Measurements from ENCODE around the gene BST1.

The BST1 gene

GRCh38 chr4:15668566-15669435, 34.1 kb upstream of the BST1 start:
- Mint-ChIP-seq H3K27me3 (ENCODE audit: low read depth) (no peaks in the 10 kb centered on the region), H3K27ac (no peak overlapping the region), H3K9me3 (no peaks in the 10 kb centered on the region), H3K4me3 (no peak overlapping the region), H3K36me3 (ENCODE audit: low read depth) (peaks cover 18% of the 10 kb centered on the region), H3K4me1 (ENCODE audit: low read depth) (peaks cover 20% of the 10 kb centered on the region)

- no peak overlapping the region for H3K27ac Mint-ChIP-seq
These were observed 32.3 kb upstream of the BST1 start for GRCh38 chr4:15670576-15670975.

DNA sequence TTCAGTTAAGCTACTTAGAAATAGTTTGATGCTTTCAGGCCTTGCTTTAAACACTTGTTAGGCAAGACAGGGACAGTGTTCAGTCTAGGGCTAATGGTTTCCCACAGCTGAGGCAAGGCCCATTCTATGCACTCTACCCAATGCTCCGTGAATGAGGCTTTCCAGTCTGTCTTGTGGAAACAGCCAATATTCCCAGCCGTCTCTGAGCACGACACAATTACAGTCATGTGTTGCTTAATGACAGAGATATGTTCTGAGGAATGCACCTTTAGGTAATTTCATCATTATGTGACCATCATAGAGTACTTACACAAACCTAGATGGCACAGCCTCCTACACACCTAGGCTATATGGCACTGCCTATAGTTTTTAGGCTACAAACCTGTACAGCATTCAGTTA, 30.8 kb upstream of the BST1 start:
- no peaks in the 10 kb centered on the region for H3K27me3 Mint-ChIP-seq (ENCODE audit: low read depth)
- H3K4me3 Mint-ChIP-seq = no peak overlapping the region
- H3K4me1 Mint-ChIP-seq (ENCODE audit: low read depth) = peaks cover 10% of the 10 kb centered on the region
- no peaks in the 10 kb centered on the region for H3K9me3 Mint-ChIP-seq
- H3K27ac Mint-ChIP-seq = no peak overlapping the region
- H3K36me3 Mint-ChIP-seq (ENCODE audit: low read depth) = peaks cover 14% of the 10 kb centered on the region

More at GRCh38 chr4:15670576-15670975, 32.3 kb upstream of the BST1 start:
- no peaks in the 10 kb centered on the region for H3K9me3 Mint-ChIP-seq
- peaks cover 22% of the 10 kb centered on the region for H3K36me3 Mint-ChIP-seq (ENCODE audit: low read depth)
- no peak overlapping the region for H3K4me3 Mint-ChIP-seq
- peaks cover 22% of the 10 kb centered on the region for H3K4me1 Mint-ChIP-seq (ENCODE audit: low read depth)
- H3K27me3 Mint-ChIP-seq (ENCODE audit: low read depth) = no peaks in the 10 kb centered on the region

DNA sequence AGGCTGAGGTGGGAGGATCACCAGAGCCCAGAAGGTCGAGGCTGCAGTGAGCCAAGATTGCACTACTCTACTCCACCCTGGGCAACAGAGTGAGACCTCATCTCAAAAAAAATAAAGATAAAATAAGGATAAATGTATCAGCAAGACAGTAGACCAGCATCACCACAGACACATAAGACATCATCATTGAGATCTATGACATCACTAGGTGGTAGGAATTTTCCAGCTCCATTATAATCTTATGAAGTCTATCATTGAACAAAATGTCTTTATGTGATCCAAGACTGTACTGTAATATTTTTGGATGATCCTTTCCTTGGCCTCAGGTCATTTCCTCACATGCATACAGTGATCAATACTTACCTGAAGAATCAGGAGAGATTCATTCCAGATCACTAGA, 29.5 kb upstream of the BST1 start:
- H3K27me3 Mint-ChIP-seq (ENCODE audit: low read depth) = no peaks in the 10 kb centered on the region
- no peaks in the 10 kb centered on the region for H3K9me3 Mint-ChIP-seq

DNA sequence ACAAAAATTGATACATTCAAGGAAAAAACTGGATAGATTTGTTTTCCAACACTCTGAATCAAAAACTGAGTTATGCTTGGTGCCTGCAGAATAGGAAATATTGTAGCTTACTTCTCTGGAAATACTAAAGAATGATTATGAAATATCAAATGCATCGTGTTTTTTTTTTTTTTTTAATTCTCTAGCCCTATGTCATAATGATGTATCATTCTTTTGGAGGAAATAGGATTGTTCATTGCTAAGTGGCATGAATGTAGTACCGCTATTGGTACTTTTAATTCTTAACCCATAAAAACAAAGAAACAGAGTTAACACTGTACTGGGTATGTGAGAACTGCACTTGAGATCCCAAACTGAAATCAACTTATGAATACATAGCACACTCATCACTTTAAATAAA, 28.8 kb upstream of the BST1 start:
- Mint-ChIP-seq H3K4me3 (no peak overlapping the region), H3K4me1 (ENCODE audit: low read depth) (peaks cover 12% of the 10 kb centered on the region), H3K36me3 (ENCODE audit: low read depth) (peaks cover 14% of the 10 kb centered on the region), H3K27ac (no peak overlapping the region), H3K27me3 (ENCODE audit: low read depth) (no peaks in the 10 kb centered on the region), H3K9me3 (no peaks in the 10 kb centered on the region)

More for the DNA sequence above, 29.5 kb upstream of the BST1 start:
- Mint-ChIP-seq H3K36me3 (ENCODE audit: low read depth) (peaks cover 14% of the 10 kb centered on the region), H3K4me1 (ENCODE audit: low read depth) (peaks cover 14% of the 10 kb centered on the region), H3K27ac (no peak overlapping the region), H3K4me3 (no peak overlapping the region)

DNA sequence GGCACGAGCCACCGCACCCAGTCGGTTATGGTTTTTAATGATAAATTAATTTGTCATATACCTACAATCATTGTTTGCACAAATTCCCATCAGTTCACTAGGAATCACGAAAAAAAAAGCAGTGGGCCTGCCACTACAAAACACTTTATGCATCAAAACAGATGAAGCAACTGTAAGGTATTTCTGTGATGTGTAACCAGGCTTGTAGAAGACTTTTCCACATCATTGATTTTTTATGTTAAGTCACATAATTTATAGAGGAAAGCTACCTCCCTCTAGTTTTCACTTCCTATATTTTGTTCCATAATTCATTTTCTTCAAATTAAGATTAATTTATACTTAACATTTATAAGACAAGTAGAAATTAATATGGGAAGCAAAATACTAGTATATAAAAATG, 27.9 kb upstream of the BST1 start:
- Mint-ChIP-seq H3K4me1 (ENCODE audit: low read depth) (peaks cover 16% of the 10 kb centered on the region), H3K27ac (no peak overlapping the region), H3K27me3 (ENCODE audit: low read depth) (no peaks in the 10 kb centered on the region), H3K4me3 (no peak overlapping the region), H3K9me3 (no peaks in the 10 kb centered on the region), H3K36me3 (ENCODE audit: low read depth) (peaks cover 17% of the 10 kb centered on the region)

GRCh38 chr4:15675356-15675755, 27.5 kb upstream of the BST1 start:
- H3K4me1 Mint-ChIP-seq (ENCODE audit: low read depth) = peaks cover 19% of the 10 kb centered on the region

GRCh38 chr4:15676039-15676438, 26.8 kb upstream of the BST1 start:
- H3K27ac Mint-ChIP-seq = no peak overlapping the region
- peaks cover 19% of the 10 kb centered on the region for H3K4me1 Mint-ChIP-seq (ENCODE audit: low read depth)
- no peak overlapping the region for H3K4me3 Mint-ChIP-seq
- peaks cover 15% of the 10 kb centered on the region for H3K36me3 Mint-ChIP-seq (ENCODE audit: low read depth)
- H3K27me3 Mint-ChIP-seq (ENCODE audit: low read depth) = no peaks in the 10 kb centered on the region
- no peaks in the 10 kb centered on the region for H3K9me3 Mint-ChIP-seq

More at GRCh38 chr4:15675356-15675755, 27.5 kb upstream of the BST1 start:
- H3K9me3 Mint-ChIP-seq = no peaks in the 10 kb centered on the region
- H3K36me3 Mint-ChIP-seq (ENCODE audit: low read depth) = peaks cover 15% of the 10 kb centered on the region
- H3K27ac Mint-ChIP-seq = no peak overlapping the region
- no peak overlapping the region for H3K4me3 Mint-ChIP-seq
- H3K27me3 Mint-ChIP-seq (ENCODE audit: low read depth) = no peaks in the 10 kb centered on the region

DNA sequence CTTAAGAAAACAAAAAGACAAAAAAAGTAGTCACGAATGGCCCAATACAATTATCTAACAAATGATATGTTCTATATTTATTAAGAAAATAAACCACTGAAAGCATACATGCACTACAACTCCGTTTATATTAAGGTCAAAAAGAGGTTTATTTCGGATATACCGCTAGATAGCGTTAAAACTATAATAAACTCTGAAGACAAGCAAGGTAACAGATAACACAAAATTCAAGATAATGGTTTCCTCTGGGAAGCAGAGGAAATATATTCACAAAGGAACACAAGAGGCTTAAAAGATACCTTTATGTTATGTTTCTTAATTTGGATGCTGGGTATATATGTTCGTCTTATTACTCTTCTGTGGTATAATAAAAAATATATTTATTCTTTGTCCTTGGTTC, 26.0 kb upstream of the BST1 start:
- no peaks in the 10 kb centered on the region for H3K27me3 Mint-ChIP-seq (ENCODE audit: low read depth)
- no peak overlapping the region for H3K27ac Mint-ChIP-seq
- H3K4me1 Mint-ChIP-seq (ENCODE audit: low read depth) = peaks cover 14% of the 10 kb centered on the region
- H3K4me3 Mint-ChIP-seq = no peak overlapping the region
- peaks cover 9% of the 10 kb centered on the region for H3K36me3 Mint-ChIP-seq (ENCODE audit: low read depth)
- H3K9me3 Mint-ChIP-seq = no peaks in the 10 kb centered on the region

GRCh38 chr4:15677507-15677988, 25.3 kb upstream of the BST1 start:
- Mint-ChIP-seq H3K27ac (no peak overlapping the region), H3K4me1 (ENCODE audit: low read depth) (peaks cover 18% of the 10 kb centered on the region), H3K36me3 (ENCODE audit: low read depth) (peaks cover 11% of the 10 kb centered on the region), H3K9me3 (no peaks in the 10 kb centered on the region), H3K4me3 (no peak overlapping the region), H3K27me3 (ENCODE audit: low read depth) (no peaks in the 10 kb centered on the region)

DNA sequence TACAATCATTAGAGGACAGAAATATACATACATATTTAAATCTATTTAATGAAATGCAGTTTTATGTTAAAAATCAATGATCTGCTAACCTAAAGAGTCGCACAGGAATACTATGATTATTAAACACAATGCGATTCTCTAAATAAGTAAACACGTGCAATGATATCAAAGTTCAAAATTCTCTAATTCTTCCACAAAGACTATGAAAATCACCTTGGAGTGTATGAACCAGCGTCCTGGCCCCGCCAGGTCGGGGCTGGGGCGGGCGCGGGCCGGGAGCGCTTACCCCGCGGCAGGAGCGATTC, 21.8 kb upstream of the BST1 start:
- Mint-ChIP-seq H3K9me3 (no peaks in the 10 kb centered on the region), H3K36me3 (ENCODE audit: low read depth) (peaks cover 14% of the 10 kb centered on the region), H3K27me3 (ENCODE audit: low read depth) (no peaks in the 10 kb centered on the region), H3K27ac (peak overlapping the region; percentile 92), H3K4me1 (ENCODE audit: low read depth) (peaks cover 26% of the 10 kb centered on the region), H3K4me3 (peak overlapping the region; percentile 91)

- H3K9me3 Mint-ChIP-seq = no peaks in the 10 kb centered on the region
- peak within 1 kb of the TSS; percentile 92 for H3K27ac Mint-ChIP-seq
- H3K36me3 Mint-ChIP-seq (ENCODE audit: low read depth) = peaks cover 20% of the 10 kb centered on the region
- H3K4me1 Mint-ChIP-seq (ENCODE audit: low read depth) = peaks cover 26% of the 10 kb centered on the region
- peak within 1 kb of the TSS; percentile 91 for H3K4me3 Mint-ChIP-seq
- no peaks in the 10 kb centered on the region for H3K27me3 Mint-ChIP-seq (ENCODE audit: low read depth)
These were observed 21.3 kb upstream of the BST1 start, which contains the start of gene FAM200B for GRCh38 chr4:15681372-15682241. Gene FAM200B (plus strand): TSS chr4:15681827. CDS start chr4:15686978, 5,151 bp downstream.

- Mint-ChIP-seq H3K4me1 (ENCODE audit: low read depth) (peaks cover 26% of the 10 kb centered on the region), H3K27ac (peak overlapping the region; percentile 92)
These were observed 20.4 kb upstream of the BST1 start for GRCh38 chr4:15682242-15683142.

DNA sequence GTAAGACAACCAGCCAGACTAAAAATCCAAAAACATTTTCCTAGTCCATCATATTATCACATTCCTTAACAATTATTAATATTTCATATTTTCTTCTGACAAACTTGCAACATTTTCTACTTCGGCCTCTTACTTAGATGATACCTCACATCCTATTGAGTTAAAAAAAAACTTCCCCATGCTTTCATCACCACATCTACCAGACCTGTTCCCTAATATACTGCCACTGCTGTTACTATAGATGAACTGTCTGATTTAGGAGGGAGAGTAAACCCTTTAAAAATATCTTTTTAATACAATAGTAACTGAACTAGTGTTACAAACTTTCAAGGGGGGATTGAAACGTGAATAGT, 19.7 kb upstream of the BST1 start:
- H3K4me3 Mint-ChIP-seq = peak overlapping the region; percentile 25
- no peaks in the 10 kb centered on the region for H3K27me3 Mint-ChIP-seq (ENCODE audit: low read depth)
- H3K4me1 Mint-ChIP-seq (ENCODE audit: low read depth) = peaks cover 23% of the 10 kb centered on the region
- H3K9me3 Mint-ChIP-seq = no peaks in the 10 kb centered on the region
- no peak overlapping the region for H3K27ac Mint-ChIP-seq
- peaks cover 21% of the 10 kb centered on the region for H3K36me3 Mint-ChIP-seq (ENCODE audit: low read depth)

More at GRCh38 chr4:15682242-15683142, 20.4 kb upstream of the BST1 start:
- Mint-ChIP-seq H3K36me3 (ENCODE audit: low read depth) (peaks cover 21% of the 10 kb centered on the region), H3K4me3 (peak overlapping the region; percentile 91), H3K27me3 (ENCODE audit: low read depth) (no peaks in the 10 kb centered on the region), H3K9me3 (no peaks in the 10 kb centered on the region)

Data from T-helper 1 cell treated with Interleukin-12 subunit alpha and Interleukin-12 subunit beta and Interleukin-4 antibody, amounts not matched to agents 30 μg/mL and 1 μg/mL, for 36 hours (primary cell).